Activated gamma-delta T cell treated with anti-CD3 and anti-CD28 coated beads, Interleukin-2, amount 50 U/mL, for 16 hours (primary cell): ENCODE measurements around the gene NRG2.

ENCODE experiments used
- DNase-seq: peaks from one replicate; pipeline ENCODE4 v3.0.0-alpha.2; 2020; ENCODE audit warnings: low read depth

NRG2 gene

GRCh38 chr5:139968547-139969261, 74.4 kb downstream of the NRG2 start:
- peak; percentile 79 for DNase-seq

GRCh38 chr5:139967353-139967752, 75.7 kb downstream of the NRG2 start:
- no peak for DNase-seq

GRCh38 chr5:139966856-139967255, 76.2 kb downstream of the NRG2 start:
- DNase-seq, result no peak

GRCh38 chr5:139964994-139965565, 78.0 kb downstream of the NRG2 start:
- DNase-seq, result no peak

GRCh38 chr5:139964266-139964993, 78.7 kb downstream of the NRG2 start:
- no peak for DNase-seq

GRCh38 chr5:139962445-139962844, 80.7 kb downstream of the NRG2 start:
- no peak for DNase-seq

- DNase-seq, result no peak
Observed at GRCh38 chr5:139961435-139962157, 81.5 kb downstream of the NRG2 start.

GRCh38 chr5:139960723-139961383, 82.2 kb downstream of the NRG2 start:
- DNase-seq, result no peak

GRCh38 chr5:139958432-139959148, 84.5 kb downstream of the NRG2 start:
- DNase-seq, result no peak

GRCh38 chr5:139956342-139956741, 86.8 kb downstream of the NRG2 start:
- DNase-seq, result no peak

- DNase-seq, result no peak
Observed at GRCh38 chr5:139955616-139956273, 87.4 kb downstream of the NRG2 start.

GRCh38 chr5:139955053-139955605, 88.0 kb downstream of the NRG2 start:
- no peak for DNase-seq

GRCh38 chr5:139954462-139954861, 88.6 kb downstream of the NRG2 start:
- no peak for DNase-seq

GRCh38 chr5:139954022-139954421, 89.1 kb downstream of the NRG2 start:
- no peak for DNase-seq

- no peak for DNase-seq
Observed at GRCh38 chr5:139952574-139952973, 90.5 kb downstream of the NRG2 start.

GRCh38 chr5:139951983-139952382, 91.1 kb downstream of the NRG2 start:
- DNase-seq, result no peak

- DNase-seq, result no peak
Observed at GRCh38 chr5:139951296-139951924, 91.7 kb downstream of the NRG2 start.

- DNase-seq, result no peak
Observed at GRCh38 chr5:139950436-139950835, 92.7 kb downstream of the NRG2 start.

GRCh38 chr5:139949710-139950109, 93.4 kb downstream of the NRG2 start:
- no peak for DNase-seq

- no peak for DNase-seq
Observed at GRCh38 chr5:139947727-139948126, 95.4 kb downstream of the NRG2 start.
